Measurements from ENCODE around the gene CELSR1.

The CELSR1 gene, protein sequence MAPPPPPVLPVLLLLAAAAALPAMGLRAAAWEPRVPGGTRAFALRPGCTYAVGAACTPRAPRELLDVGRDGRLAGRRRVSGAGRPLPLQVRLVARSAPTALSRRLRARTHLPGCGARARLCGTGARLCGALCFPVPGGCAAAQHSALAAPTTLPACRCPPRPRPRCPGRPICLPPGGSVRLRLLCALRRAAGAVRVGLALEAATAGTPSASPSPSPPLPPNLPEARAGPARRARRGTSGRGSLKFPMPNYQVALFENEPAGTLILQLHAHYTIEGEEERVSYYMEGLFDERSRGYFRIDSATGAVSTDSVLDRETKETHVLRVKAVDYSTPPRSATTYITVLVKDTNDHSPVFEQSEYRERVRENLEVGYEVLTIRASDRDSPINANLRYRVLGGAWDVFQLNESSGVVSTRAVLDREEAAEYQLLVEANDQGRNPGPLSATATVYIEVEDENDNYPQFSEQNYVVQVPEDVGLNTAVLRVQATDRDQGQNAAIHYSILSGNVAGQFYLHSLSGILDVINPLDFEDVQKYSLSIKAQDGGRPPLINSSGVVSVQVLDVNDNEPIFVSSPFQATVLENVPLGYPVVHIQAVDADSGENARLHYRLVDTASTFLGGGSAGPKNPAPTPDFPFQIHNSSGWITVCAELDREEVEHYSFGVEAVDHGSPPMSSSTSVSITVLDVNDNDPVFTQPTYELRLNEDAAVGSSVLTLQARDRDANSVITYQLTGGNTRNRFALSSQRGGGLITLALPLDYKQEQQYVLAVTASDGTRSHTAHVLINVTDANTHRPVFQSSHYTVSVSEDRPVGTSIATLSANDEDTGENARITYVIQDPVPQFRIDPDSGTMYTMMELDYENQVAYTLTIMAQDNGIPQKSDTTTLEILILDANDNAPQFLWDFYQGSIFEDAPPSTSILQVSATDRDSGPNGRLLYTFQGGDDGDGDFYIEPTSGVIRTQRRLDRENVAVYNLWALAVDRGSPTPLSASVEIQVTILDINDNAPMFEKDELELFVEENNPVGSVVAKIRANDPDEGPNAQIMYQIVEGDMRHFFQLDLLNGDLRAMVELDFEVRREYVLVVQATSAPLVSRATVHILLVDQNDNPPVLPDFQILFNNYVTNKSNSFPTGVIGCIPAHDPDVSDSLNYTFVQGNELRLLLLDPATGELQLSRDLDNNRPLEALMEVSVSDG (N-terminal part only)

DNA sequence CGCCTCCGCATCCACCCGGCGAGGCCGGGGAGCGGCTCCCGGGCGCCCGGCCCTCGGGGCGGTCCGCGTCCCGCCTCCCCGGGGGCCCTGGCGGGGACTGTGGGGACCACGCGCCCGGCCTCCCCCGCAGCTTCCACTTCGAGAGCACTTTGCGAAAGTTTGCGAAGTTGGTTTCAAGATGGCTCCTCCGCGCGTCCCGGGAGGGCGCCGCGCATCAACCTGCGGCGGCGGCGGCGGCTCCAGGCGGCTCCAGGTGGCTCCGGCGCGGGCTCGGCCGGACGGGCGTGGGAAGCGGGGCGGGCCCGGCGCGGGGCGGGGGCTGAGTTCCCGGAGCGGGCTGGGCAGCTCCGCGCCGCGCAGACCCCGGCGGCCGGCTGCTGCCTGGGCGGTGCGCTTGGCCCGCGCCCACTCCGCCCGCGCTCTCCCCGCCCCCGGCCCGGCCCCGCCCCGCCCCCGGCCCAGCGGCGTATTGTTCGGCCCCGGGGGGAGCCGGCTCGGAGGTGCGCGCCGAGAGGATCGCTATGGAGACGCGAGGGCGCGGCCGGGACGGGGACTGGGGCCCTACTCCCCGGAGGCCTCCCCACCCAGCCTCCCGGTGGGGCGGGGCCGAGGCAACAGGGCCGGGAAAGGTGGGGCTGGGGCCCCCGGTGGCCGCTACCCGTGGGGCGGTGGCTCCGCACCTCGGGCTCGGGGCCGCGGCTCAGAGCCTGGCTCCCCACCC, at the start of gene CELSR1:
Gene CELSR1, minus strand, starts transcription at position 396 of the 721 bp plus-strand sequence. CDS start 450 bp downstream, outside the sequence.
- DNase-seq (ENCODE audit: low read depth in 2 of 2): no peak

DNA sequence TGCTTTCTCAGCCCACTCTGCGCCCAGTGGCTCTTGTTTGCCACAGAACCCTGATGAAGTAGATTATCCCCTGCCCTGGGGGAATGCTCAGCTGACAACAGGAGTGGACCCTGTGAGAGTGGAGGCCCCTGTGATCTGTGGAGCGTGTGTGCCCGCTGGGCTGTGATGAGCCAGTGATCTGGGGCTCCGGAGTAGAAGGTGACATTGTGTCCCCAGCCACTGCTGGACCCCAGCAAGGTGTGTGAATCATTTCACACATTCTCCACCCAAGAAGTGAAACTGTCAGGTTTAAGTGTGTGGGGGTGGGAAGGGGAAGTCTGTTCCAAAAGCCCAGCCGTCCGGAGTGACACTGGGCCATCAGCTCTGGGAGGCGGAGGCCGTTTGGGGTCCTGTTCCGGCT, 49.6 kb upstream of the CELSR1 start:
- no peak for DNase-seq (ENCODE audit: low read depth in 2 of 2)

DNA sequence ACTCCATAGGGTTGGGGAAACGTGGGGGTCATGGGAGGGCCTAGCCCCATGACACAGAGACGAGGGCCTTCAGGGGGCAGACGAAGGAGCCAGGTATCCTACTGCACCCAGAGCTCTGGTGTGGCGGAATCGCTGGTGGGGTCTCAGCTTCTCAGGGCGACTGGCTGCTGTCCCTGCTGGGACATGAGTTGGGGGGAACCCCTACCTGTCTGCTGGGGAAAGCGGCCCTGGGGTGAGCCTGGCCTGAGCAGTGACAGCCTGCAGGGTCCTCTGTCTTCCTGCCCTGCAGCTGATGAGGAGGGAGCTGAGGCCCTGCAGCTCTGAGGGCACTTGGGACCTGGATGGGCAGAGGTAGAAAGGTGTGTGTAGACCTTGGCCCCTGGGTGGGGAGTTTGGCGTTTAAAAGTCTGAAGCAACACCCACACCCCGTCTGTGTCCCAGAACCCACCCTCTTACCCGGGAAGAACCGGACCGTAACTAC, 49.2 kb upstream of the CELSR1 start:
- no peak for DNase-seq (ENCODE audit: low read depth in 2 of 2)

DNA sequence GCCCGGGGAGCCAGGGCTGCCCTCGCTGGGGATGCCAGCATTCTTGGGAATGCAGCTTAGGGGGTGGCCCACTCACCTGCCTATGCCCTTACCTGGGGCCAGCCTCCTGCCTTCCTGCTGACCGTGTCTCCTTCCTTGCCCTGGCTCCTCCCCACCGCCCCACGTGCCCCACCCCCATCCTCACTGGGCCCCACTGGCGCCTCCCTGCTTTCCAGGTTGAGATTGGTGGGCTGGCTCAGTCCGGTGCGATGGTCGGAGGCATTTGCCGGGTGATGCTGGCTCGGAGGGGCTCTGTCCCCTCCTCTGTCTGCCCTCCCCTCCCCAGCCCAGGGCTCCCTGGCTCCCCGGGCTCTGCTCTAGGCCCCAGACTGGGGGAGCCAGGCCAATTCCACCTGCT, 48.7 kb upstream of the CELSR1 start:
- no peak for DNase-seq (ENCODE audit: low read depth in 2 of 2)

DNA sequence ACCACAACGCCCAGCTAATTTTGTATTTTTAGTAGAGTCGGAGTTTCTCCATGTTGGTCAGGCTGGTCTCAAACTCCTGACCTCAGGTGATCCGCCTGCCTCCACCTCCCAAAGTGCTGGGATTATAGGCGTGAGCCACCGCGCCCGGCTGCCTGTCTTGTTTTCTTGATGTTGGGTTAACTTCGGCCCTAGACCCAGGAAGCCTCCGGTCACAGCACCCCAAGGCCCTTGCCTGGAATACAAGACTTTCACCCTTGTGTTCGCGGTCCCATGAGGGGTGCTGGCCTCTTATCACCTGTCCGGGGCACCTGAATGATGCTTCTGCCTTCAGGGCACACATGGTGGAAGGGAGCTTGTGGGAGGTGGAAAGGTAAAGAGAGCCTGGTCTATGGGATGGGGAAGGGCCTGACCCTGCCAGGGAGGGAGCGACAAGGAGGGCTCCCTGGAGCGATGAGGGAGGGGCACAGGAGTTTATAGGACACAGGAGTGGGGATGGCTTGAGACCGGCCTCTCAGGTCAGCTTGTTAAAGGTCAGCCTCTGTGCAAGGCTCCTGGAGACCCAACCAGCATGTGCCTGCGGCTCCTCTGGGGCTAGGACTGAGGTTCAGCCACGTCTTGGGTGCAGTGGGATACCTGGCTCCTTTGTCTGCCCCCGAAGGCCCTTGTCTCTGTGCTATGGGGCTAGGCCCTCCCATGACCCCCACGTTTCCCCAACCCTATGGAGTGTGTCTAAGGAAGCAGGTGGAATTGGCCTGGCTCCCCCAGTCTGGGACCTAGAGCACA, 48.1 kb upstream of the CELSR1 start:
- no peak for DNase-seq (ENCODE audit: low read depth in 2 of 2)

DNA sequence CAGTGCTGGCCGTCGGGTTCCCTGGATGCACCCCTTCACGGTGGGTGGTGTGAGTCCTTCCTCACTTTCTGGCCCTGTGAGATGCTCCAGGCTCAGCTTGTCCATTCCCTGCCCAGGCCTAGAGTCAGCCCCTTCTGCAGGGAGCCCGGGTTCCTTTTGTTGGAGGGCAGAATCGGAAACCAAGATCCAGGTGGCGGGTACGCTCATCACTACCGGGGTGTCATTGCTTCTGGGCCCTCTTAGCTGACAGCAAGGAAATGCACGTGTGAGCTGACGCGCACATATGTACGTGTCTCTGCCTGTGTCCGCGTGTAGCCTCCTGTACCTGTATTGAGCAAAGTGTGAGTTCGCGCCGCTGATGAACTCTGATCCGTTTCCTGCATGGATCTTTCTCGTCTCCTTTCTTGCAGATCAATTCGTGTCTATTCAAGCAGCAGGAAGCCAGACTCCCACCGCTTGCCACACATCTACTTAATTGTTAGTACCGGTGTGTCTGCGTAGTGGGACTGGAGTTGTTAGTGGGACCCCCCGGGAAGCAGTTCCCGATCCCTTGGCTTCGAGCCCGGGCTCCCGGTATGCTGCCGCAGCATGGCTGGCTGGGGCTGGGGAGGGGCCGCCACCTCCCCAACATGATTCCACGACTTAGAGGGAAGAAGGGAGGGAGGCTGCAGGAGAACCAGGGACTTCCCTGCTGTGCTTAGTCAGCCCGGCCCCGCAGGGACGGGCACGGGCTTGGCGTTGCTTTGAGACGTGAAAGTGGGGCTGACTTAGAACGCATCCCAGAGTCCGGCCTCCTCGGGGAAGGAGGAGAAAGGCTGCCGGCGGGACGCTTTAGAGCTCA, 46.9 kb upstream of the CELSR1 start:
- no peak for DNase-seq (ENCODE audit: low read depth in 2 of 2)

DNA sequence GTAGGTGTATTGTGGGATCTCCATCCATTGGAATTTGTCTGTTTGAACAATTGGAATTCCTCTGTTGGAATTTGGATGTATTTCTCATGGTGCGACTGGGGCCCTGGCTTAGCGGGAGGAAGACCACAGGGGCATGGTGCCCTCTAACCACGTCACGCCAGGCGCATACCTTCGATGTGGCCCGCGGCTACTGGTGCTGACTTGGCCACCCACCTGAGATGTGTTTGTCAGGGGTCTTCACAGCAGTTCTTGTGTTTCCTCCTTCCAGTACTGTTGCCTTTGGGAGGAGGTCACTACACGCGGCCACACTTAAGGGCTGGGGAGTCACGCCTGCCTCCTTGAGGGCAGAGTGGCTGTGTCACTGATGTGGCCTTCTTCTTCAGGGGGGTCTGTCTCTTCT, 46.2 kb upstream of the CELSR1 start:
- no peak for DNase-seq (ENCODE audit: low read depth in 2 of 2)

DNA sequence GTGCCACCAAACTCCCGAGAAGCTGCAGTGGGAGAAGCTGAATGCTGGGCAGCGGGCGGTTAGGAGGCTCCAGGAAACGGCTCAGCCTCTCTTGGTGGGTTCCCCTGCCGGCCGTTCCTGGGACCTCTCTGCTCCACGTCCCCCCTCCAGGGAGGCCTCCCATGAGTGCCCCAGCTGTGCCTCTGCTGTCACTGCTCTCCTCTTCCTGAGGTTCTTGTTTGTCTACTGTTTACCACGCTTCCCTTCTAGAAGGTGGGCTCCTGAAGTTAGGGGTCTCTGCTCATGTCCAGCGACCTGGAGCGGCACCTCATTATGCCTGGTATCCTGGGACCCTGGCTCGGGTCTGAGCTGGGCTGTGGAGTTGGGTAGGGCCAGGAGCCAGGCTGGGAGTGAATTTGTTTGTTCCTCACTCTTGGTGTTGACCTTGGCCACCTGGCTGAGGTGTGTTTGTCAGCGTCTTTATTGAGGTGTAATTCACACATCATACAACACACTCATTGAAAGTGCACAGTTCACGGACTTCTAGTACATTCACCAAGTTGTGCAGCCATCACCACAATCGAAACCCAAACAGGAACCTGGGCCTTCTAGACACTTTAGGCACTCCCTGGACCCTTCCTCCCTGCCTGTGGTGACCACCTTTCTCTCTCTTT, 45.0 kb upstream of the CELSR1 start:
- DNase-seq (ENCODE audit: low read depth in 2 of 2): no peak

DNA sequence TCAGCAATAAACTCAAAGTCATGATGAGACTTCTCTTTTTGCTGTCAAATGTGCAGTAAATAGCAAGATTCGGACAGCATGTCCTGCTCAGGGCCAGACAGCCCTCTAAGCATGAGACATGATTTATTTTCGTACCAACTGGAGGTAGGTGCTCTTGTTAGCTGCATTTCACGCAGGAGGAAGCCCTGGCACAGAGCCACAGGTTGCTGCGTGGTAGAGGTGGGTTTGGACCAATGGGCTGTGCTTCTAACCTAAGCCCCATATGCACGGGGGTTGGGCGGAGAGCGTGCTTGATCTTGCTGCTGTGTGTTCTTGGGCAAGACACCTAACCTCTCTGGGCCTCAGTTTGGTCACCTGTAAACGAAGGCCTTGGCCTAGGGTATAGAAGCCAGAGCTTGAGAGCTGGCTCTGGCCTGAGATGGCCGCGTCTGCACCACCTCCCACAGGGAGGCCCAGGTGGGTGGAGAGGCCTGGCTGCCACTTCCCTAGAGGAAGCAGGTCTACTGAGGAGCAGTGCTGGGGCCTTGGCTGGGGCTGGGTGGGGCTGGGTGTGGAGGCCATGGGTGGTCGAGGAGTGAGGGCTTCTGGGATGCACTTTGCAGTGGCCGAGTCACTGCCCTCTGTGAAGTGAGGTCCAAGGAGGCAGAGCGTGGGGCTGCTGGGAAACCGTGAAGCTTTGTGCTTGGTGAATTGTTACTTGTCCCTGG, 44.3 kb upstream of the CELSR1 start:
- DNase-seq (ENCODE audit: low read depth in 2 of 2): no peak

DNA sequence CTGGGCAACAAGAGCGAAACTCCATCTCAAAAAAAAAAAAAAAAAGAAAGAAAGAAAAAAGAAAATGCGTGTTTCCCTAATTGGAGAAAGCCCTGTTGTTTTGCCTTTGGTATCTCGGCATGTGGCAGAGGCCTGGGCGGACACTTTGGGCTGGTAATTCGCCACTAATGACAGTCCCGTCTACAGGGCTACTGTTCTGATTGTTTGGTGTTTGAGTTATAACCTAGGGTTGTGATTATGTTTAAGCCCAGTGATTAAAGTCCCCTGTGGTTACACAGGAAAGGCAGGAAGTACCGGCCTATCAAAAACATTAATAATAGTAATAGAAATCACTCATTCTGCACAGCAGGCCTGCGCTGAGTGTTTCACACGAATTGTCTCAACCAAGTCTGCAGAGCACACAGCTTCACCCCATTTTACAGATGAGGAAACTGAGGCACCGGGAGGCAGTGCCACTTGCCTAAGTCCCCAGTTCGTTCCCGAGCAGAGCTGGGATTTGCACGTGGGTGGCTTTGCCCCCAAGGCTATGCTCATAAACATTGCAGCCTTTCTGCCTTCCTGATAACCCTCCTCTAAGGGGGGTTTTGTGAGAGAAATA, 43.6 kb upstream of the CELSR1 start:
- no peak for DNase-seq (ENCODE audit: low read depth in 2 of 2)

DNA sequence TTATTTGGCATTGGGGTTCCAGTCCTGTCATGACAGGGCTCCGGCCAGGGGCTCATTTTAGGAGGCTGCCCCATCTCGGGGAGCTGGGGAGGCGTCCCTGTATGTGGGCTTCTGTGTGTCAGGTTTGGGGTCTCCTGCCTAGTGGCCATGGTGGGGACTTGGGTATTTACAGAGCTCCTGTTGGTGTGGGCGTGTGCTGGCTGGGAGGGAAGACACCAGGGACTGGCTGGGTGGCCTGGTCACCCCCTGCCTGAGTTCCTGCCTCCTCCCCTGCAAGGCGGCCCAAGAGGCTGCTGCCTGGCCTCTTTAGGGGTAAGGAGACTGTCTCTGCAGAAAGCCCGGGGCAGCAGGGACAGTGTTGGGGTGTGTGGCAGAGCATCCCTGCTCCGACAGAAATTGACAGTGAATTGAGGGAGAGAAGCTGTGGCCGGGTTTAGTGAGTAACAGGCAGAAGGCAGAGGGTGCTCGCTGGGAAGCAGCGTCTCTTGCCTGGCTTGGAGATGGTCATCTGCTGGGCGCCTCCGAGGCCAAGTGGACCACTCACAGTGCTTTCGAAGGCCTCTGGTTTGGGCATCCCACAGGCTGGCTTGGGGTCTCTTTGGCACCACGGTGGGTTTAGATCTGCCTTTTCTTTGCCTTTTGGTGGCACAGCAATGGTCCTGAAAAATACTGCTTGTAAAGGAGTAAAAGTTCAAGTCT, 42.5 kb upstream of the CELSR1 start:
- no peak for DNase-seq (ENCODE audit: low read depth in 2 of 2)

DNA sequence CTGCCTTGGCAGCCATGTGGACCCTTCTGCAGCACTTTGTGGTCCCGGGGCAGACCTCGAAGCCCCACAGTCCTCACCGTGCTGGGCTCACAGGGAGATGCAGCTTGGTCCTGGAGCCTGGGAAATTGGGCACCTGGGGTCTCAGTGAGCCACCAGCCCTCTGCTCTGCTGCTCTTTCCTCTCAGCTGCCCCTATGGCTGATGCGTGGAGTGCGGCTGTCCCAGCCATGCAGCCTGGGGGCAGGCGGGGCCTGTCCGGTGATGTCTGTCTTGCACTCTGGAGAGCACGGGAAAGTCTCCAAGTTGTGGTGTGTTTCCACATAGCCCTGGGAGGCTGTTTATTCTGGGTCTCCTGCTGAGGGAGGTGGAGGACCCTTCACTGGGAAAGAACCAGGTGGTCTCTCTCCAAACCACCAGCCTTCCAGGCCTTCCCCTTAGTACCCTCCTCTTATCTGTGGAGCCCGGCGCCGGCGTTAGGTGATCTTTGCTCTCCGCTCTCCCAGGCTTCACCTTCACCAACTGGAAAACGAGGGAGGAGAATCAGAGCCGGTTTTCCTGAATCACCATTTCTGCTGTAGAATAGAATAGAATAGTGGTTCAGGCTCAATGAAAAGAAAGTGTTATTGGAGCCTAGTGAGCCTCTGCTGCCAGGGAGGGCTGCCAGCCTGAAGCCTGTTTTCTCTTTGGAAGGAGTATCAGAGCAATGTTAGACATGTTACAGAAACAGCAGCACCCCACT, 41.6 kb upstream of the CELSR1 start:
- no peak for DNase-seq (ENCODE audit: low read depth in 2 of 2)

DNA sequence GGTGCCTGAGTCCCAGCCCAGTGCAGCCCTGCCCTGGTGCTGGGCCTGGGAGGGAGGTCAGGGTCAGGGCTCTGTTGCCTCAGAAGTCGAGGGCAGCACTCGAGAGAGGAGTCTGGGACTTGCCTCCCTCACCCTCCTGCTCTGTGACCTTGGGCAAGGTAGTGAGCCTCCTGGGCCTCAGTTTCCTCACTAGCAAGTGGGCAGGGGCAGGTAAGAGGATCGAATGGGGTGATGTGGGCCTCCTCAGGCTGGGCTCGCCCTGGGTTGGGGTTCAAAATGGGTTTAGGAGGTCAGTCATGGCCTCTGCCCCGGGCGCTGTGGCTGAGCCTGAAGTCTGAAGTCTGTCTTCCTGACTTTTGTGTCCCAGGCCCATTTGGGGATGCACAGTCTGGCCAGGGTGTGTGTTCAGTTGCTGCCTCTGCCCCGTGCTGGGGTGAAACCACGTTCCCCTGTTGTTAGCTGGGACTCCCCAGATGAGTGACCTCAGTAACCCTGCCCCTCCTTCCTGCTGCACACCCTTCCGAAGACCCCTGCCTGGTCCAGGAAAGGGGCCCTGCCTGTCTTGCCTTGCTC, 40.9 kb upstream of the CELSR1 start:
- no peak for DNase-seq (ENCODE audit: low read depth in 2 of 2)

DNA sequence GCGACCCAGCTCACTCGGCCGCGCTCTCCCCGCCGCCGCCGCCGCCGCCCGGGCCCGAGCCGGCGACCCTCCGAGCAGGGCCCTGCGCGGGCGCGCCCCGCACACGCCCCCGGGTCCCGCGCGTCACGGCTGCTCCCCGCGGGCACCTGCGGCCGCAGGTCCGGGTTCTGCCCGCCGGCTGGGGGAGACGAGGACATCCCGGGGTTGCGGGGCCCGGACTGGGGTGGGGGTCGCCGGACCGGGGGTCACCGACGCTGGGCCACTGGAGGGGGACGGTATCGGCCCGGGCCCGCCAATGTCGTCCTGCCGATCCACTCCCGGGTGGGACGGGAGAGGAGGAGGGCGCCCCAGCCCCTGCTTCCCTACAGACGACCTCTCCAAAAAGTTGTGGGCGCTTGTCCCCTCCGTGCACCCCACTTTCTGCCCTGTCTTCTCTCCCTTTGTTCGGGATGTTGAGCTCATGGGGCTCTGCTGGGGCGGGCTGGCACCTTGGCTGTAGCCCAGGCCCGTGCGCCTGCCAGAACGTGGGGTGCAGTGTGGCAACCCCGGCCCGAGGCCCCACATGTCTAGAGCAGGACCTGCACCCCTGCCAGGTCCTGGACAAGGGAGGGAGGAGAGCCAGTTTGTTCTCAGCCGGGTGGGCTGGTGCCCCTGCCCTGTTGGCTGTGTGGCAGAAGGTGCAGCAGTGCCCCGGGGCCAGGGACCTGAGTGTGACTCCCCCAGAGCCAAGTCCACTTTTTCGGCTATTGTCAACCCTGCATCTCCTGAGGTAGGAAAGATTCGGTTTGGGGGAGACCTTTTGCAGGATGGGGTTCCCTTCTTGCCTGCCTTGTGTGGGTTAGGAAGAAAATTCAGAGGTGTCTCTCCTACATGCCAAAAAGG, 40.2 kb upstream of the CELSR1 start:
- DNase-seq (ENCODE audit: low read depth in 2 of 2): no peak
